Tibial nerve (tissue), 4 donors: ENCODE measurements around the gene PPP3CB.

ENCODE experiments used
- EP300 ChIP-seq, 2 donors: sonication (generic); formaldehyde crosslinking; IDR thresholded peaks; one replicate each; pipeline ENCODE4 v1.6.1; 2017; ENCODE audit warnings: antibody characterized with exemption in 2 of 2, mild to moderate bottlenecking in 1 of 2
- TF ChIP-seq, protein P1 (sequence below), 5 experiments: fragments of 200-600 bp in 3 of 5; fragments of 450-650 bp in 2 of 5; sonication (generic) in 3 of 5; IDR thresholded peaks; one replicate each; pipeline ENCODE4 v1.5.1; 2016 to 2019; ENCODE audit warnings: antibody characterized with exemption in 5 of 5, mild to moderate bottlenecking in 3 of 5, moderate library complexity in 2 of 5

DNA sequence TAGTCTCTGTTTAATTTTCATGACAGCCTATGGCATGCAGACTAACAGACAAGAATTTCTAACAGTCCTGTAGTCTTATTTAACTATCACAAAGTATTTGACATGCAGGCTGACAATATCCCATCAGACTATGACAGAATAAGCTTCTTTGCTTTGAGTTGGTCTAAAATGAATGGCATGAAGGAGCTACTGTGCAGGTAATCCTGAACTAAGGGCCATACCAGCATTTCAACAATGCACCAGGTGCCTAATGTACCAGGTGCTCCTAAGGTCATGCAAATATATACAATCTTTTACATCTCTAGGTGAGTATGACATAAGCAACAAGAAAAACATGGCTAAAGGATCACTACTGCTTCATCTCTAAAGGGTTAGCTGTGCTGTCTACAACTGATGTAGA, 48.9 kb downstream of the PPP3CB start:
- TF ChIP-seq, protein P1, sequence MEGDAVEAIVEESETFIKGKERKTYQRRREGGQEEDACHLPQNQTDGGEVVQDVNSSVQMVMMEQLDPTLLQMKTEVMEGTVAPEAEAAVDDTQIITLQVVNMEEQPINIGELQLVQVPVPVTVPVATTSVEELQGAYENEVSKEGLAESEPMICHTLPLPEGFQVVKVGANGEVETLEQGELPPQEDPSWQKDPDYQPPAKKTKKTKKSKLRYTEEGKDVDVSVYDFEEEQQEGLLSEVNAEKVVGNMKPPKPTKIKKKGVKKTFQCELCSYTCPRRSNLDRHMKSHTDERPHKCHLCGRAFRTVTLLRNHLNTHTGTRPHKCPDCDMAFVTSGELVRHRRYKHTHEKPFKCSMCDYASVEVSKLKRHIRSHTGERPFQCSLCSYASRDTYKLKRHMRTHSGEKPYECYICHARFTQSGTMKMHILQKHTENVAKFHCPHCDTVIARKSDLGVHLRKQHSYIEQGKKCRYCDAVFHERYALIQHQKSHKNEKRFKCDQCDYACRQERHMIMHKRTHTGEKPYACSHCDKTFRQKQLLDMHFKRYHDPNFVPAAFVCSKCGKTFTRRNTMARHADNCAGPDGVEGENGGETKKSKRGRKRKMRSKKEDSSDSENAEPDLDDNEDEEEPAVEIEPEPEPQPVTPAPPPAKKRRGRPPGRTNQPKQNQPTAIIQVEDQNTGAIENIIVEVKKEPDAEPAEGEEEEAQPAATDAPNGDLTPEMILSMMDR (IDR thresholded peaks at IDR 0.05) = no peak
- TF ChIP-seq EP300 (IDR thresholded peaks at IDR 0.05) = no peak
